Measurements from ENCODE around the gene EXOC6.
A peak's percentile ranks its signal among the peaks of the same experiment; 100 is the strongest.

EXOC6 gene

DNA sequence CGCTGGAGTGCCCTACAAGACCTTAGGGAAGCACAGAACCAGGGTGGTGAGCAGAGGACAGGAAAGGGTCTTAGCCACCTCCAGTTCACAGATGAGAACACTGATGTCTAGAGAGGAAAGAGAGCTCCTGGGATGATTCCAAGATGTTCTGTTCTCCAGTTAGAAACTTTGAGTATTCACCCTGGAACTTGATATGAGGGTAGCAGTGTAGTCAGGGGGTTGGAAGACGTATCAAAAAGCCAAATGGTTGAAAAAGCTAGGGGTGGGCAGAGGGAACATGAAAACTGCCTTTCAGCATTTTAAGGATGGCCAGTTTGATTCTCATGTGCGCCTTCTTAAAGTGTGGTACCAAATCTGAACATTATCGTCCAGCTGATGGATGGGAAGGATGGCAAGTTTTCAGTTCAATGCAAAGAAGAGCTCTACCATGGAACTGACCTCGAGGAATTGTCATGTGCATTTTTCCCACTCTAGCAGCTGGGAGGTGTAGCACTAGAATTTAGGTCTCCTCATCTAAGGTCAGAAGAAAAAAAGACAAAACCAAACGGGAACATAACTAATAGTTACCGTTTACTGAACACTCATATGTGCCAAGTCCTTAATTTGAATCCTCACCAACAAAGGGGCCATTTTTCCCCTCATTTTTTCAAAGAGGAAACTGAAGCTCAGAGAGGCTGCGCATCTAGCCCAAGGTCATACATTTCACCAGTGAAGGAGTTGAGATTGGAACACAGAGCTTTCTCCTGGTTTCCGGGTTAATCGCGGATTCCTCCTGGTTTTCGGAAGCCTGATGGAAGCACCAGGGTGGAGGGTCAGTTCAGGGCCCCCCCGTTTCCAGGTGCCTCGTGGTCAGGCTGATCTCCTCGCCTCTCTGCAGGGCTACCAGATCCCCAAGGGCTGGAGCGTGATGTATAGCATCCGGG lies 219.4 kb downstream of the EXOC6 start:
- DNase-seq, result no peak

DNA sequence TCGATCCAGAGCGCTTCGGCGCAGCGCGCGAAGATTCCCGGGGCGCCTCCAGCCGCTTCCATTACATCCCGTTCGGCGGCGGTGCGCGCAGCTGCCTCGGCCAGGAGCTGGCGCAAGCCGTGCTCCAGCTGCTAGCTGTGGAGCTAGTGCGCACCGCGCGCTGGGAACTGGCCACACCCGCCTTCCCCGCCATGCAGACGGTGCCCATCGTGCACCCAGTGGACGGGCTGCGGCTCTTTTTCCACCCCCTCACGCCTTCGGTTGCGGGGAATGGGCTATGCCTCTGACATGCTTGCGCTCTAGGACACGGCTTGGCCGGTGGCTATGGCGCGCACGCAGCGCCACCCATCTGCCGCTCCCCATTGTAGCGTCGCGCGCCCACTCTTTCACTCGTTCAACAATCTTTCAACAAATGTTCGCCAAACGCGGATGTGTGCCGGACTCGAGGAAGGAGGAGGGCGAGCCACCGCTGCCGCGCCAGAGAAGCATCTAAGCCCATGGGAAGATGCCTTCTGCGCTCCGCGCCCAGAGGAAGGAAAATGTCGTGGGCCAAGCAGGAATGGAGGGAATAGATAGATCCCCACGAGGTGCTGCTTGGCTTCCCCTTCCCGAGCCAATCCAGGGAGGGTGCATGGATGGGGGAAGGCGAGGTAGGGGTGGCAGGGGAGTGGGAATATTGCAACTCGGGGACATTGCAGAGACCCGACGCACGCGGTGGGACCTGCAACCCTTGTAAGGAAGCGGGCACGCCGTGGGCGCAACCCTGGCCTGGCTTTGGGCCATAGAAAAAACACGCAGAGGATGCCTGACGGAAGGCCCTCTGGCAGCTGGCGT lies 220.3 kb downstream of the EXOC6 start:
- no peak for DNase-seq

DNA sequence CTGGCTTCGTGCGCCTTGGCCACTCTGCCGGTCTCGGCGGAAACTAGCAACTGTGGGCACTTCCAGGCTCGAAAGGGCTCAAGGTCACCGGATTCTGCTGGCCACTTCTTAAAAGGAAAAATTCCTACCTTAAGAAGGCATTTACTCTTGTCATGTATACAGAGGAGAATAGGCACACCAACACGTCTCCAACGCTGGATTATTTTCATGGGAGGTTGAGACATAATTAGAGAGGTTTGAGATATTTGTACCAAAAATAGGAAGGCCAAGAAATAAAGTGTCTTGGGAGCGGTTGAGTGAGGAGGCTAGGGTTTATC lies 220.9 kb downstream of the EXOC6 start:
- DNase-seq, result no peak

DNA sequence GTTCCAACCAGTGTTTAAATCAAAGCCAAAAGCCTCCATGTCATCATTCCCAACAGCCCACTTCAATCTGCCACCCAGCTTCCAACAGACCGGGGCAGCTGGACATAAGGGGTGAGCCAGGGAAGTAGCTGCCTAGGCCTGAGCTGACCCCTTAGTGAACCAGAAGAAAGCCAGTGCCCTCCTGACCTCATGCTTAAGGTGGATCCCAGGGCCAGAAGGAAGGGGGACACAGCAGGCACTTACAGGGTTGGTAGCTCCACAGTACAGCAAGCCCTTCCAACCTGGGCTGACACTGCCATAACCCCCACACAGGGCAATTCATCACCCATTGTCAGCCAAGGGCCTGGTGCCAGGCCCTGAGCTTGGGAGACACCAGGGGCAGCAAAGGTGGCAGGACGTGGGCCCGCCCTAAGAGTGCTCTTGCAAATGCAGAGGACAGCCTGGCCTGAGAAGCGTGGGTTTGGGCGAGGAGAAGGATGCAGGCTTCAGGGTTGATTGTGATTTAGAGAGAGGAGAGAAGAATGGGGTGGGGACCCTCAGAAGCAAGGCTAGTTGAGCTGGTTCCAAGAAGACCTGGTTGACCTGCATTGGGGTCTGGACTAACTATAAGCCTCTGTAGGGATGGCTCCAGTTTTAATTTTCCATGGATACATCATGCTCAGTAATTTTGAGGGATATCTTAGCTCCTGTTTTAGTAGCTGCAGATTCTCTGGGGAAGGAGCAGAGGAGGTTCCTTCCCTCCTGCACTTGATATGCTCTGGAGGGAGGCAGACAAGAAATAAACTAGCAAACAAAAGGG lies 222.3 kb downstream of the EXOC6 start:
- no peak for DNase-seq

DNA sequence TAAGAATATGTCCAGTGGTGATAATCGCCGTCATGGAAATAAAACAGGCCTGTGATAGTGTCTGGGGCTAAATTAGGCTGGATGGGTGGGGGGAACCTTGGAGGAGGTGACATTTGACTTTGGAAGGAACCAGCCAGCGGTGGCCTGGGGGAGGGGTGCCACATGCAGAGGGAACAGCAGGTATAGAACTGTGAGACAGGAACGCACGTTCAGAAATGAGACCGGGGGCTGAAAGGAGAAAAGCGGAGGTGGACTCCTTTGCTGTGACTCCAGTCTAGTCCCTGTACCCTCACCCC lies 222.8 kb downstream of the EXOC6 start:
- DNase-seq, result no peak

DNA sequence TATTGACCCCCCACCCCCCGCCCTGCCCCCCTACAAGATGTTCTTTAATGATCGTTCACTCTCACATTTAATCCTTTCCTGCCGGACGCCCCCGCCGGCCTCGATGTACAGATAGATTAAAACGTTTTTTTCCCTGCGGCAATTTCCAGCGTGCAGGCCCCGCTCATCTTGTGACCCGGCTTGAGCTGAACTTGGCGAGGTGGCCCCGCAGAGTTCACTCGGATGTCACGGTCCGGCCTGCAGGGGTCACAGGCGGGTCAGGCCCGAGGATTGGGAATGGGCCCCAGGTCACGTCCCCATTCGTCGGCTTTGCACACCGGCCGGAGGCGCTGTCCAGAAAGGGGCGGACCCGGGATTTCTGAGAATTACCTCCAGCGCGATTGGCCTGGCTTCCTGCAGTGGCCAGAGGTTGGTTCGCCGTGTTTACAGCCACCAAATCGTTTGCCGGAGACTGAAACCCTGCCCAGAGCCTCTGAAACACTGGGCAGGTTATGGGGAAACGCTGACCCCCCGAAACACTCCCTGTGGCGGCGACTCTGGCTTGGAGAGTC lies 223.4 kb downstream of the EXOC6 start:
- DNase-seq, result no peak

DNA sequence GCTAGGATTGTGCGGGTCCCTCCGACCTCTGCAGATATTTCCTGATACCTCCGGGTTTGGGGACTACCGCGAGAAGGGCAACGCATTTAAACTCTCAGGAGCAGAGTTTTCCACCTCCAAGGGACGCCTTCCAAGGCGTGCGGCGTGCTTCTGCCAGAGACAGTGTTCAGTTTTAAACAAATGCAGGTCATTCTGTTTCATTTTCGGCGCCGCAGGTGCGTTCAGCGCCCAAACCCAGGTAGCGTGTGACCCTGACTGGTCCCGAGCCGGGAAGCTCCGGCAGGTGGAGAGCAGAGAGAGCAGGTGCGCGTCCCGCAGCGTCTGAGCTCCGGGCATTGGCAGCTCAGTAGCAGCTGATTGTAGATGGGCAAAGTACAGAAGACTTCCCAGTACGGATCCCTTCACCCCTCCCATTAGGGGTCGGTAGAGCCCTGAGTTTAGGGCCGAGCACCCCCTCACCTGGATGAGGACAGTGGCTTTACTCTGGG lies 223.9 kb downstream of the EXOC6 start:
- no peak for DNase-seq

DNA sequence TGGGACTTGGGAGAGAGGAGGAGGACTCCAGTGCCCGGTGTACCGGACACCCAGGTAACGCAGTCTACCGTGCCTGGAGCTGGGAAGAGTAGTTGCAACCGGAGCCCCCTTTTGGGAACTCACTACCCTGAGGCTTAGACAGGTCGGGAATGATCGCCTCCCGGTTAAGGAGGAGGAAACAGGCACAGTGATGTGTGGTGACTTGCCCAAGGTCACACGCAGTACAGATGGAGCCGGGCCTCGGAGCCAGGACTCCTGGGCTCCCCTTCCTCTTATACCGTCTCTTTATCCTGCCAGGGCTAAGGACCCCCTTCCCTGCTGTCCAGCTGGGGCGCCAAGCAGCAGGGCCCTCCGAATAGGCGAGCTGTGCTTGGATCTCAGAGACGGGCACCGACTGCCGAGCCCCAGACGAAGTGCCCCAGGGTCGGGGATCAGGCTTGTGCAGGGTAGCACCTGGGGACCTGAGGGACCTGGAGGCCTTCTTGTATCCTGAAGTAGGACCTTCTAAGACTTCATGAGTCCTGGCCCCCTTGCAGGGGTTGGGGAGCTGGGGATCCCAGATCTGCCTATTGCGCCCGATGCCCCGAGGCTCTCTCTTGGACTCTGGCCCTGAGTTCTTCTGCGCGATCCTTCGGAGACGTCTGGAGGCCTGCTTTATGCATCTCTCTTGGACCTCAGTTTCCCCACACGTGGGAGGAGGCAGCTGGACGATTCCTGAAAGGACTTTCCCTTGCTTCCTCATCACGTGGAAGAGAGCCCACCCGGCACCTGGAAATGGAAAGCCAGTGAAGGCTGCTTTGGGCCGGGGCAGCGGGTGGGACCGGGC lies 224.6 kb downstream of the EXOC6 start:
- DNase-seq, result no peak

DNA sequence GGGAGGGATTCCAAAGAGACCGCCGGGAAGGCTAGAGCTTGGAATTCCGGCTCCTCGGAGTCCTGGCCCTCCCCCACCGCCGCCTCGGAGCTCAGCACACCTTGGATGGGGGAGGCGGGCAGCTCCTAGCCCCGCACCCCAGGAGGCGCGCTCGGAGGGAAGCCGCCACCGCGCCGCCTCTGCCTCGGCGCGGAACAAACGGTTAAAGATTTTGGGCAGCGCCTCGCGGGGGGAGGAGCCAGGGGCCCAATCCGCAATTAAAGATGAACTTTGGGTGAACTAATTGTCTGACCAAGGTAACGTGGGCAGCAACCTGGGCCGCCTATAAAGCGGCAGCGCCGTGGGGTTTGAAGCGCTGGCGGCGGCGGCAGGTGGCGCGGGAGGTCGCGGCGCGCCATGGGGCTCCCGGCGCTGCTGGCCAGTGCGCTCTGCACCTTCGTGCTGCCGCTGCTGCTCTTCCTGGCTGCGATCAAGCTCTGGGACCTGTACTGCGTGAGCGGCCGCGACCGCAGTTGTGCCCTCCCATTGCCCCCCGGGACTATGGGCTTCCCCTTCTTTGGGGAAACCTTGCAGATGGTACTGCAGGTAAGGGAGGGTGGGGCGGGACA lies 225.3 kb downstream of the EXOC6 start, which contains the start of gene CYP26A1:
CYP26A1 (plus strand) TSS at position 355 of the 608 bp plus-strand sequence; CDS start at position 397, 42 bp downstream.
- no peak for DNase-seq

DNA sequence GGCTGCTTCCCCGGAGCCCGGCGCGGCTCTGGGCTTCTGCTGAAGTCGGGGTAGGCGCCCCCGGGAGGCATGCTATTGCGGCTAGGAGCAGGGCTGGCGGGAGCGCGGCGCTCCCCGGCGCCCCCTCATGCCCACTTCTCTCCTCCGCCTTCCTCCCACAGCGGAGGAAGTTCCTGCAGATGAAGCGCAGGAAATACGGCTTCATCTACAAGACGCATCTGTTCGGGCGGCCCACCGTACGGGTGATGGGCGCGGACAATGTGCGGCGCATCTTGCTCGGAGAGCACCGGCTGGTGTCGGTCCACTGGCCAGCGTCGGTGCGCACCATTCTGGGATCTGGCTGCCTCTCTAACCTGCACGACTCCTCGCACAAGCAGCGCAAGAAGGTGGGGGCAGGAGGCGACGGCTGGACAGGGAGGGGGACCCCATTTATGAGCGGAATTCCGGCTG lies 225.9 kb downstream of the EXOC6 start:
- no peak for DNase-seq

DNA sequence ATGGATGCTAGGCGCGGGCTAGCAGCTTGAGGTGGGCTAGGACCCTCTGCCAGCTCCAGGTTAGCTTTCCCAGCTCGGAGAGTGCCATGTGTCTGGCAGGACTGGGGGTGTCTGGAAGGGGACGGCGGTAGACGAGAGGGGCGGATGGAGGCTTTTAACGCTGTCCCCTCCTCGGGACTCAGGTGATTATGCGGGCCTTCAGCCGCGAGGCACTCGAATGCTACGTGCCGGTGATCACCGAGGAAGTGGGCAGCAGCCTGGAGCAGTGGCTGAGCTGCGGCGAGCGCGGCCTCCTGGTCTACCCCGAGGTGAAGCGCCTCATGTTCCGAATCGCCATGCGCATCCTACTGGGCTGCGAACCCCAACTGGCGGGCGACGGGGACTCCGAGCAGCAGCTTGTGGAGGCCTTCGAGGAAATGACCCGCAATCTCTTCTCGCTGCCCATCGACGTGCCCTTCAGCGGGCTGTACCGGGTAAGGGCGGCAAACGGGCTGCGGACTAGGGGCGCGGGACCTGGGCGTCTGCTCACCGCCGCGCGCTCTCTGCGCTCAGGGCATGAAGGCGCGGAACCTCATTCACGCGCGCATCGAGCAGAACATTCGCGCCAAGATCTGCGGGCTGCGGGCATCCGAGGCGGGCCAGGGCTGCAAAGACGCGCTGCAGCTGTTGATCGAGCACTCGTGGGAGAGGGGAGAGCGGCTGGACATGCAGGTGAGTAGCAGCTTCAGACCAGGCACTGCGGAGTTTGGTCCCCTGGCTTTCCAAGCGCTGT lies 226.5 kb downstream of the EXOC6 start:
- DNase-seq, result no peak

DNA sequence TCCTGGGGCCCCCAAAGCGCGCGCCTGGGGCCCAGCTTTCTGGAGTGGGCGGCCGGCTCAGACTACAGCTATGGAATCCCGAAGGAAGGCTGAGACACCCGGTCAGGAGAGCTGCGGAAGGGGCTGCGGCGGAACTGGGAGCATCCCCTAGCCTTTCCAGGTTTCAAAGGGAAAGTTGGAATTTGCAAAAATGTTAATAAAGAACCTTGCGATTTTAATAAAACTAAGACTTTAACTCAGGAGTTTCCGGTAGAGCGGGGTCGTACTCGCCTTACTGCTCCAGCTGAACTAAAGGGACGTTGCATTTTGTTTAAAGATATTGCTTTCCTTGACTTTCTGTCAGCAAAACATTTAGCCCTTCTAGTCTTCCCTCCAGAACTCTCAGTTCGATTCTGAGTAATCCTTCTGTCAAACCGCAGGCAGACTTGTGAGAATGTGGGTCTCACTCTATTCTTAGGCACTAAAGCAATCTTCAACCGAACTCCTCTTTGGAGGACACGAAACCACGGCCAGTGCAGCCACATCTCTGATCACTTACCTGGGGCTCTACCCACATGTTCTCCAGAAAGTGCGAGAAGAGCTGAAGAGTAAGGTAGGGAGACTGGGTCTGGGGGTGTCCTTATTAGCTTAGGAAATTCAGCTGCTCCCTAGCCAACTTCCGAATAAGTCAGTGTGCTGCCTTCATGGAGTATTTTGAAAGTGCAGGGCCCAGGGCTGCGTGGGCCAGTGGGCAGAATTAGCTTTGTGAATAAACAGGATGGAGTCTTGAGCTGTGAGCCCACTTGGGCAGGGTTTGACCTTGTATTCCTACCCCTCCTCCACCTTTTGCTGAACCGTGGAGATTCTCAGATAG lies 227.3 kb downstream of the EXOC6 start:
- no peak for DNase-seq

DNA sequence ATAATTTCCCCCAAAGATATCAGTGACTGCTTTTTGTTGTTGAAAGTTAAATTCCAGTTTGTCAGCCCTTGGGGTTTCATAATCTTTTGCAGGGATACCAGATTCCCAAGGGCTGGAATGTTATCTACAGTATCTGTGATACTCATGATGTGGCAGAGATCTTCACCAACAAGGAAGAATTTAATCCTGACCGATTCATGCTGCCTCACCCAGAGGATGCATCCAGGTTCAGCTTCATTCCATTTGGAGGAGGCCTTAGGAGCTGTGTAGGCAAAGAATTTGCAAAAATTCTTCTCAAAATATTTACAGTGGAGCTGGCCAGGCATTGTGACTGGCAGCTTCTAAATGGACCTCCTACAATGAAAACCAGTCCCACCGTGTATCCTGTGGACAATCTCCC lies 228.6 kb downstream of the EXOC6 start:
- no peak for DNase-seq

DNA sequence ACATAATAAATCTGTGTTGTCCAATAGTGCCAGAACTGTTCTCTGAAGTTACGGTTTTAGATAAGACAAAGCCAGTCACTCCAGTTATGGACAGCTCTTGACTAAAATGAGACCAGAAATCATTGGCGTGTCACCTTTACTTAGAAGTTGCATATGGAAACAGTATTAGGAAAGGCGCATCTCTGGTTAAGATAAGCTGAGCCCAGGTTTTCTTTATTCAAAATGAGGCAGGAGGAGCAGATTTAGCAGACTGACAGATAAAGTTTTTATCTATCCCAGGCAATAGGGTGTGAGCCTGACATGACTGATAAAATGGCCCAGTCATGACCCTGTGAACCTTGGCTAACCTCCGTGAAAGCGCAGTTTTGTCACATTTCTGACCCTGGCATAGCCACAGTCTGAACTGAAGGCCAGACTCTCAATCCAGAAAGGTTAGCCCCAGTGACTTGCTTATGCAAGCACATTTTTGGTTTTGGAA lies 229.6 kb downstream of the EXOC6 start:
- DNase-seq, result no peak

DNA sequence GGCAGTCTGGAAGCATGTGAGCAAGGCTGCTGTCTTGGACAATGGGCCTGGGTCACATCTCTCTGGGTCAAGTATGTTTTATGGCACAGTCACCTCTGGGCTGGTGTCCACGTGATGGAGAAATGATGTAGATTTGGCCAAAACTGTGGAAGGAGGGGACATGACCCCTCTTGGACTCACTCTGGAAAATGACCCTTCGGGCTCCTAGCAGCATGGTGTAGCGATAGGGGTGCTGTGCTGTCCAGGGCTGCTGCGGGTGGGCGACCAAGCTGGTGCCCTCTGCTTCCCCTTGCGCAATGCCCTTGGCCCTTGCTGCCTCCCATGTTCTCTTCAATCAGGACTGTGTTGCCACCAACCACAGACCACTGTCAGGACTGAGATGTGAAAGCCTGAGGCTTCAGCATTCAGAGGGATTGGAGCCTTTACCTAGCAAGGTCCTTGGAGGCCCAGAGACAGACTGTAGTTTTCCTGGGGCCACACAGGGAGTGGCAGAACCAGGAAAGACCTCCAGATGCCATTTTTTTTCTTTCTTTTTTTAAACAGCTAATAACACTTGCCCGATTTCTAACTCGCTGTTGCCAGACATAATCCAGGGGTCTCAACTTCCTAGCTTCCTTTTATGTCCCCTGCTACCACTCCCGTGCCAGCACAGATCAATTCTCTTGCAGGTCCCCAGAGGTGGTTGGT lies 231.5 kb downstream of the EXOC6 start:
- DNase-seq, result no peak

DNA sequence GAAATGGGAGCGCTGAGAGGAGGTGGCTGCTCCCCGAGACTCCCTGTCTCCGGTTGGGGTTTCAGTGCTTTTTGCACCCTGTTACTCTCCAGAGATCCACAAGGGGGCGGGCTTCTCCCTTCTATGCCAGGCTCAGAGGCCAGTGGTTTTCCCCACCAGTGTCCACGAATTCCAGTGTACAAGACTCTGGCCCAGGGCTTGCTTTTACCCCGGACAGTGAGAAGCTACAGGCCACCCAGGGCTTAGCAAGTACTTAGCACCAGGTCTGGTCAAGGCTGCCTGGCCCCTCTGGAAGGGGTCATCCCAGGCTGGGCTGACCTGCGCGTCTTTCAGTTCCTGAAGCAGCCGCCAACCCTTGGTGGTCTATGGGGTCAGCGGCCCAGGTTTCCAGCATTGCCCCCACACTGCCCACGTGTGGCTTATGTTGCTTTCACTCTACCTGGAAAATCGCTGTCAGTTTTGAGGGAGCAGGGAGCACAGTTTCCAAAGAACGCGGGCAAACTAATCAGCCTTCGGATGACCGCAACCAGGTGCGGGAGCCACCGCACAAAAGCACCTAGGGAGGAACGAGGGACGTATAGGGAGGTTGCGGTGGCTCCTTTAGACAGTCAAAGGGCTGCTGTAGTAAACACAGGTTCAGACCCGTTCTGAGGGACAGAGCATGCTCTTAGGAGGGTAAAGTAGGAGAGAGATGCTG lies 232.2 kb downstream of the EXOC6 start:
- DNase-seq, result peak; percentile 47

DNA sequence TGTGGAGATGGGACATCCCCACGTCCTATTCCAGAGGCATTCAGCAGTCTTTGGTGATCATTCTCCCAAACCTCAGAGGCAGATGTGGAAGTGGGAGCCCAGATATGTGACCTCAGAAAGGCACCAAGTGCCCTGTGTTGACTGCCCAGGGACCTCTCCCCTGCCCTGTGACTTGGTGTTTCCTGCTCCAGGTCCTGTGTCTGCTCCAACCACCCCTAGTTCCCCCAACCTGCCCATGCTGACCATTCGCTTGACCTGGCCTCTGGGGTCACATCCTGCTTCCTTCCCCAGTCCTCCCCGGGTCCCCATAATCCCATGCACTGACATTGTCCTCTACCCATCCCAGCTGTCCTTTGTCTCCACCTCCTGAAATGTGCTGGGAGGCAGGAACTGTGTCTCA lies 233.0 kb downstream of the EXOC6 start:
- DNase-seq, result no peak

DNA sequence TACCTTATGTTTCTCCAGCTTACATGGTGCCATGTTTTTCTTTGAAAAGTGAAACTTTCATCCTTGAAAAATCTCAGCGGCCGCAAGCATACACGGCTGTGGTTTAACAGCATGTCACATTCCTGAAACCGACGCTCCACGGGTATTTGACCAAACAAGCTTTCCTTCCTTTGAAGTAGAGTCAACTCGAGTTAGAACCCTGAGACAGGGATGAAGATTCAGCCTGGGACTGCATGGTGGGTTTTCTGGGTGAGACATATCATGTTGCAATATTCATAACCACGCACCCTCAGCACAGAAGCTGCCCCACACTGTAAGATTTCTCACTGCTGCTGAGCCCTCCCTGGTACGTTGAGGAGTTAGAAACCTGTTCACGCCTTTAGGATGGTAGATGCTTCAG lies 233.5 kb downstream of the EXOC6 start:
- no peak for DNase-seq

Data from CD4-positive, alpha-beta T cell treated with Interleukin-10 for 1 hour (primary cell).